CD4-positive, alpha-beta T cell treated with Interleukin-17A for 4 hours (primary cell): ENCODE data around the gene GAPDH.
"Not testable (repeated sequence)": the region's sequence is repeated elsewhere in the genome, so short reads cannot be mapped to it uniquely, and the experiment has no call there.

ENCODE experiments used
- DNase-seq: peaks from one replicate; pipeline ENCODE4 v3.0.0-alpha.2; 2020; ENCODE audit warnings: mixed read lengths

GAPDH gene

GRCh38 chr12:6533923-6534694 lies at the start of gene GAPDH:
Gene GAPDH, plus strand, starts transcription at chr12:6534517. Its CDS starts 316 bp downstream, at chr12:6534833.
- peak; percentile 89 for DNase-seq

GRCh38 chr12:6488240-6488639 lies 46.1 kb upstream of the GAPDH start:
- no peak for DNase-seq

GRCh38 chr12:6489449-6489848 lies 44.9 kb upstream of the GAPDH start:
- no peak for DNase-seq

DNA sequence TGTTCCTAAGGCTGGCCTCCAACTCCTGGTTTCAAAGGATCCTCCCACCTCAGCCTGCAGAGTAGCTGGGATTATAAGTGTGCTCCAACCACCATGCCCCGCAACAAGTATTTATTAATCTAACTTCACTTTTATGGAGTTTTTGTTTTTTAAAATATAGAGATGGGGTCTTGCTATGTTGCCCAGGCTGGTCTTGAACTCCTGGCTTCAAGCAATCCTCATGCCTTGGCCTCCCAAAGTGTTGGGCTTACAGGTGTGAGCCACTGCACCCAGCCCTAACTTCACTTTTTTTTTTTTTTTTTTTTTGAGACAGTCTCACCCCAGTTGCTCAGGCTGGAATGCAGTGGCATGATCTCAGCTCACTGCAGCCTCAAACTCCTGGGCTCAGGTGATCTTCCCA lies 43.6 kb upstream of the GAPDH start:
- not testable (repeated sequence) for DNase-seq

DNA sequence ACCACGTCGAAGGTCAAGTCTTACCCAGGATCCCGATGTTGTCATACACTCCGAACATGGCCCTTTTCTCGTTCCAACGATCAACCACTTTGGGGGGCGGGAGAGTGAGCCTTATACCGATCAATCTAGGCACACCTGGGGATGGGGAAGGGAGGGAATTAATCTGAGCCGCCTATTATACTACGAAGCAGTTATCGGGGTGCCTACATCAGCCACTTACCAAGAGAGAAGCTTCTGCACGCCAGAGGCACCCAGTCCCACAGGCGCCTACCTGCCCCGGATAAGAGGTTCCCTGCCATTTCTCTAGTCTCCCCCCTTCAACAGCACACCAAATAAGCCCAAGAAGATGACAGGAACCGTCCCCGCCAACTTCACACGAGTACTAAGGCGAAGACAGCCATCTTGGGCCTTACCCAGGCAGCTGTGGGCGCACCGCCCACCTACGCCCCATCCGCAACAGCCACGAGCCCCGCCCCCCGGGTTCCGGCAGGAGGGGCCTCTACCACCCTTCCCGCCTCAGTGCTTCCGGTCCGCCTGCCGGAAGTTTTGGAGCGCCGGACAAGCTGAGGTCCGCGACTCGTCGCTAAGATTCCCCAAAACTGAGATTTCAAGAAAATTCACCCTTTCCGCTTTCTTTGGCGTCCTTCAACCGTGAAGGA lies 41.4 kb upstream of the GAPDH start, which contains the start of gene MRPL51:
Gene MRPL51, minus strand, starts transcription at position 425 of the 659 bp plus-strand sequence. Its CDS starts 126 bp downstream, at position 299.
- peak; percentile 98 for DNase-seq

DNA sequence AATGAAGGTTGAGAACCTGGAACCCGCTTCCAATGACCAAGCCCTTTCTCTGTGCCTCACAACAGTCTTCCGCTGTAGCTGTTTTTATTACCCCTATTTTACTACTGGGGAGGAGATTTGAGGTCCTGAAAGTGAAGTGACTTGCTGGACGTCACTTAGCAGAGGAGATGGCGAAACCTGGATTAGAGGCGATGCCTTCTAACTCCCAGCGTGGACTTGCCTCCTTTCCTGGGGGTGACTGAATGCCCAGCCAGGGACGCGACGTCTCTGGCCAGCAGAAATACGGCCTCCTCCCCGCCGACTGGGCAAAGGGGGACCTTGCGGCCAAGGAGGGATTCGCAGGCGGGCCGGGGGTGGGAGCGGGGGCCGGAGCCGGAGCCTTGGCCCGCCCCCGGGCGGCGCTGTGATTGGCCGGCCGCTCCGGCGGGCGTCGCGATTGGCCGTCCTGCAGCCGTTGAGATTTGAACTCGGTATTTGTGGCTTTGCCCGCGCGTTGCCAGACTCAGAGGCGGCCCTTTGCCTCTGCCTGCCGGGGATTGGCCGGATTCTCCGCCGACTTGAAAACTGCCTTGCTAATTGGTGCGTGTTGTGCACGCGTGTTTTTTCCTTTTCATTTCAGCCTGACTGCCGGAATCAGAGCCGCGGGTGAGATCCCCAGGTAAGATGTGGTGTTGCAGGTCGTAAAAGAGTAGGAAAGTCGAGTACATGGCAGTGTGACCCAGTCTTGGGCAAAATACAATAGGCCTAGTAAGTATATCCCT lies 40.6 kb upstream of the GAPDH start, which contains the start of gene NCAPD2:
Gene NCAPD2, plus strand, starts transcription at position 606 of the 761 bp plus-strand sequence. CDS start 997 bp downstream, outside the sequence.
- DNase-seq: peak; percentile 94

GRCh38 chr12:6494258-6494743 lies 40.0 kb upstream of the GAPDH start:
- DNase-seq: peak; percentile 23

DNA sequence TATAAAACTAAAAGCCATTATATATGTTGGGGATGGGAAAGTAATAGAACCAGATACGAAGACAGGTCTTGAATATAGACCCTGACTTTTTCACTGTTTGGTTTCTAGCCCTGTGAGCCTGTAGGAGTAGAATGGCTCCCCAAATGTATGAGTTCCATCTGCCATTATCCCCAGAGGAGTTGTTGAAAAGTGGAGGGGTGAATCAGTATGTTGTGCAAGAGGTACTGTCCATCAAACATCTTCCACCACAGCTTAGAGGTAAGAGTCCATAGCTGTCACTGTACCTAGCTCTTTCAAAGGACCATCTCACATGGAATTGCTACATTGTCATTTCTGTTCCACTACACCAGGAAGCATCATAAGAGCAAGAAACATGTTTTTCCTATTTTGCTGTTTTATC lies 39.3 kb upstream of the GAPDH start:
- DNase-seq: no peak

GRCh38 chr12:6497291-6497690 lies 37.0 kb upstream of the GAPDH start:
- not testable (repeated sequence) for DNase-seq

GRCh38 chr12:6500466-6500865 lies 33.9 kb upstream of the GAPDH start:
- no peak for DNase-seq

GRCh38 chr12:6507102-6507998 lies 27.0 kb upstream of the GAPDH start:
- DNase-seq: no peak

GRCh38 chr12:6508087-6508486 lies 26.2 kb upstream of the GAPDH start:
- no peak for DNase-seq

GRCh38 chr12:6520186-6520585 lies 14.1 kb upstream of the GAPDH start:
- no peak for DNase-seq

GRCh38 chr12:6522193-6522592 lies 12.1 kb upstream of the GAPDH start:
- no peak for DNase-seq

- DNase-seq: no peak
Measured at GRCh38 chr12:6523708-6524107, 10.6 kb upstream of the GAPDH start.

GRCh38 chr12:6524648-6525047 lies 9.7 kb upstream of the GAPDH start:
- no peak for DNase-seq

DNA sequence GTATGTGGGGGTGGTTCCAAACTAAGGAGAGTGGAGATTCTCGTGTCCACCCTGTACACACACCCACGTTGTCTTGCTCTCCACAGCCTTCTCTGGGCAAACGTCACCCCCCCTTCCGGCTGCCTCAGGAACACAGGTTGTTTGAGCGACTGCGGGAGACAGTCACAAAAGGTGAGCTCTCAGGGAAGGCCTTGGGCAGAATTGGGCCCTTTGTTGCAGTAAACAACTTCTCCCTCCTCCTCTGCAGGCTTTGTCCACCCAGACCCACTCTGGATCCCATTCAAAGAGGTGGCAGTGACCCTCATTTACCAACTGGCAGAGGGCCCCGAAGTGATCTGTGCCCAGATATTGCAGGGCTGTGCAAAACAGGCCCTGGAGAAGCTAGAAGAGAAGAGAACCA lies 8.1 kb upstream of the GAPDH start:
- no peak for DNase-seq

- DNase-seq: no peak
Measured at GRCh38 chr12:6526766-6527525, 7.4 kb upstream of the GAPDH start.

- DNase-seq: no peak
Measured at GRCh38 chr12:6527711-6528110, 6.6 kb upstream of the GAPDH start.

DNA sequence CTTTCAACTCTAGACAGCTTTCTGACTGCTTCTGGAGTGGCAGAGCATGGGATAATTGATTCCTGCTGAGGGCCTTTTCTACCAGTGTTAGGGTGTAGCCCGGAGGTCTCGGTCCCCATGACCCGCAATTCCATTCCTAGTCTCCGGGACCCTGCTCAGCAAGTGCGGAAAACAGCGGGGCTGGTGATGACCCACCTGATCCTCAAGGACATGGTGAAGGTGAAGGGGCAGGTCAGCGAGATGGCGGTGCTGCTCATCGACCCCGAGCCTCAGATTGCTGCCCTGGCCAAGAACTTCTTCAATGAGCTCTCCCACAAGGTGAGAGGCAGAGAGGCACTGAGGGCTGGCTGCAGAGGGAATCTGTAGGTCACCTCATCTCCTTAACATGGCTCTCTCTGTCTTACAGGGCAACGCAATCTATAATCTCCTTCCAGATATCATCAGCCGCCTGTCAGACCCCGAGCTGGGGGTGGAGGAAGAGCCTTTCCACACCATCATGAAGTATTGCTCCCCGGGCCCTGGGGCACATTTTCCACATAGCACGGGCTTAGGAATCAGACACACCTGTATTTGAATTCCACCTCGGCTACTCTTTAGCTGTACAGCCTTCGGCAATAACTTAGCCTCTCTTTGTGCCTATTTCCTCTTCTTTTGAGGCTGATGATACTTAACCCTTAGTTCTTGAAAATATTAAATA lies 5.6 kb upstream of the GAPDH start:
- no peak for DNase-seq

GRCh38 chr12:6529291-6529737 lies 5.0 kb upstream of the GAPDH start:
- no peak for DNase-seq
